HCT116 (cell line): Measurements from ENCODE around the gene TRIM50. TPM values are rescaled to one million over a fixed set of nuclear protein-coding genes. Genes with fewer than 3 reads are reported as not detected.
"Not testable (repeated sequence)": the region's sequence is repeated elsewhere in the genome, so short reads cannot be mapped to it uniquely, and the experiment has no call there.

Source experiments
- ATAC-seq: fragments of 200-7000 bp; cut with Tn5 transposase; 2 replicates; pipeline ENCODE4 v1.9.1; 2020; ENCODE audit warnings: mild to moderate bottlenecking, moderate library complexity
- BruUV-seq: library from RNA; stranded (reverse); fragments of 400-500 nt; replicated peaks from 2 replicates; lab custom pipeline; 2021; lab: Mats Ljungman, UMichigan
- CTCF ChIA-PET: fragments of 300-600 bp; sonication (Branson Sonifier 250); formaldehyde crosslinking; loops from one replicate; lab custom pipeline; 2021; ENCODE audit warnings: antibody characterized with exemption; lab: Charles Lee
- POLR2A ChIA-PET: fragments of 300-600, 350-600 bp; sonication (Branson Sonifier 250); formaldehyde crosslinking; loops from one replicate; lab custom pipeline; 2021; ENCODE audit warnings: antibody characterized with exemption; lab: Charles Lee
- RAD21 ChIA-PET, 2 experiments: fragments of 300-600 bp; sonication (Branson Sonifier 250); formaldehyde crosslinking; loops; one replicate each; lab custom pipeline; 2023; ENCODE audit warnings: low total read pairs in 2 of 2; ENCODE audit not compliant: uncharacterized antibody in 2 of 2, unreplicated experiment in 2 of 2, low non-redundant PET in 1 of 2; lab: Charles Lee
- DNase-seq: peaks from one replicate; pipeline ENCODE4 v3.0.0-alpha.2; 2010; ENCODE audit warnings: low read depth, low spot score
- H2AFZ ChIP-seq: fragments of 200-600 bp; shearing (Covaris generic), sonication (generic); 2 replicates; pipeline ENCODE4 v1.6.1; 2017; ENCODE audit warnings: low read depth, mixed run types, mixed read lengths, antibody characterized with exemption, low read length; ENCODE audit not compliant: poor library complexity, severe bottlenecking
- H3K27ac ChIP-seq: 2 replicates; pipeline ENCODE4 v1.5.1; 2012; ENCODE audit warnings: low read depth, low read length
- H3K27me3 ChIP-seq: fragments of 200-600 bp; sonication (generic); 2 replicates; pipeline ENCODE4 v1.6.1; 2016; ENCODE audit warnings: mixed run types, low read length, mixed read lengths; ENCODE audit not compliant: insufficient read depth
- H3K36me3 ChIP-seq, 2 experiments: fragments of 200-500 bp in 1 of 2; fragments of 200-600 bp in 1 of 2; sonication (Bioruptor generic) in 1 of 2; sonication (generic) in 1 of 2; 2 replicates each; pipeline versions ENCODE4 v1.5.1 to v1.6.1; 2014 to 2016; ENCODE audit warnings: low read length in 2 of 2, inconsistent platforms in 1 of 2, mixed read lengths in 1 of 2, mixed run types in 1 of 2; ENCODE audit not compliant: insufficient read depth in 2 of 2, control insufficient read depth in 1 of 2
- H3K4me1 ChIP-seq, 2 experiments: fragments of 200-600 bp in 1 of 2; sonication (generic) in 1 of 2; 2 replicates each; pipeline versions ENCODE4 v1.5.1 to v1.6.1; 2012 to 2017; ENCODE audit warnings: low read length in 2 of 2, inconsistent platforms in 1 of 2, mild to moderate bottlenecking in 1 of 2, mixed read lengths in 1 of 2, mixed run types in 1 of 2, moderate library complexity in 1 of 2; ENCODE audit not compliant: insufficient read depth in 2 of 2, control insufficient read depth in 1 of 2
- H3K4me2 ChIP-seq: fragments of 200-600 bp; sonication (generic); 2 replicates; pipeline ENCODE4 v1.6.1; 2017; ENCODE audit warnings: mixed run types, low read length, mixed read lengths
- H3K4me3 ChIP-seq, 2 experiments: fragments of 200-600 bp in 1 of 2; sonication (generic) in 1 of 2; replicated peaks in 1 of 2; 2 replicates each; pipeline ENCODE4 v1.5.1; 2011 to 2016; ENCODE audit warnings: low read length in 2 of 2, control low read depth in 1 of 2, low read depth in 1 of 2, mild to moderate bottlenecking in 1 of 2, mixed read lengths in 1 of 2, mixed run types in 1 of 2
- H3K79me2 ChIP-seq: fragments of 200-600 bp; sonication (generic); 2 replicates; pipeline ENCODE4 v1.6.1; 2017; ENCODE audit warnings: mild to moderate bottlenecking, mixed run types, low read length, moderate library complexity, mixed read lengths; ENCODE audit not compliant: insufficient read depth
- H3K9ac ChIP-seq: fragments of 200-600 bp; sonication (generic); 2 replicates; pipeline ENCODE4 v1.6.1; 2016; ENCODE audit warnings: low read length, mixed read lengths
- H3K9me2 ChIP-seq: fragments of 200-600 bp; sonication (generic), shearing (Covaris generic); 2 replicates; pipeline ENCODE4 v1.6.1; 2017; ENCODE audit warnings: mixed run types, mild to moderate bottlenecking, moderate library complexity; ENCODE audit not compliant: insufficient read depth
- H3K9me3 ChIP-seq, 2 experiments: fragments of 200-500 bp in 1 of 2; fragments of 200-600 bp in 1 of 2; sonication (Bioruptor generic) in 1 of 2; sonication (generic) in 1 of 2; 2 replicates each; pipeline ENCODE4 v1.6.1; 2014 to 2017; ENCODE audit warnings: low read length in 2 of 2, mixed read lengths in 2 of 2, inconsistent platforms in 1 of 2, low read depth in 1 of 2, mild to moderate bottlenecking in 1 of 2, mixed run types in 1 of 2, moderate library complexity in 1 of 2; ENCODE audit not compliant: control insufficient read depth in 1 of 2, insufficient read depth in 1 of 2
- H4K20me1 ChIP-seq: fragments of 200-600 bp; sonication (generic), shearing (Covaris generic); 2 replicates; pipeline ENCODE4 v1.6.1; 2017; ENCODE audit warnings: mixed run types, mild to moderate bottlenecking, moderate library complexity; ENCODE audit not compliant: insufficient read depth
- CBX3 ChIP-seq: IDR thresholded peaks from 2 replicates; pipeline ENCODE4 v1.6.1; 2012; ENCODE audit warnings: low read depth
- ELF1 ChIP-seq: IDR thresholded peaks from 2 replicates; pipeline ENCODE4 v1.6.1; 2012; ENCODE audit warnings: low read depth, borderline replicate concordance
- JUND ChIP-seq: IDR thresholded peaks from 2 replicates; pipeline ENCODE4 v1.6.1; 2012
- MAX ChIP-seq: IDR thresholded peaks from 2 replicates; pipeline ENCODE4 v1.6.1; 2012
- POLR2A ChIP-seq: IDR thresholded peaks from 2 replicates; pipeline ENCODE4 v1.7.0; 2011; ENCODE audit warnings: borderline replicate concordance; ENCODE audit not compliant: insufficient read depth, insufficient read length; ENCODE audit errors: extremely low read depth
- POLR2AphosphoS5 ChIP-seq: IDR thresholded peaks from 2 replicates; pipeline ENCODE4 v1.6.1; 2011; ENCODE audit warnings: mild to moderate bottlenecking, low read depth, low read length, moderate library complexity
- SIN3A ChIP-seq: IDR thresholded peaks from 2 replicates; pipeline ENCODE4 v1.6.1; 2012; ENCODE audit warnings: low read depth
- TCF7L2 ChIP-seq: IDR thresholded peaks from 2 replicates; pipeline ENCODE4 v1.7.0; 2011; ENCODE audit warnings: borderline replicate concordance, inconsistent platforms; ENCODE audit not compliant: insufficient read depth, insufficient read length; ENCODE audit errors: extremely low read depth
- YY1 ChIP-seq: IDR thresholded peaks from 2 replicates; pipeline ENCODE4 v1.6.1; 2011; ENCODE audit warnings: low read length, low read depth, moderate library complexity, mild to moderate bottlenecking; ENCODE audit not compliant: insufficient replicate concordance; ENCODE audit errors: extremely low read depth
- ZBTB33 ChIP-seq: IDR thresholded peaks from 2 replicates; pipeline ENCODE4 v1.6.1; 2011; ENCODE audit warnings: mild to moderate bottlenecking, low read length, moderate library complexity; ENCODE audit not compliant: insufficient replicate concordance; ENCODE audit errors: extremely low read depth
- ZFX ChIP-seq: fragments of 450-650 bp; IDR thresholded peaks from 2 replicates; pipeline ENCODE4 v1.6.1; 2017
- intact Hi-C: fragments of 100-400 bp; cut with micrococcal nuclease; formaldehyde crosslinking; loops from 2 replicates; pipeline ENCODE4 v1.10.0; 2022
- total RNA-seq: library from RNA; stranded (reverse); gene quantifications from one replicate; pipeline ENCODE4 v1.2.1, GENCODE V29; 2021; ENCODE audit not compliant: unreplicated experiment

The TRIM50 gene
- total RNA-seq, 1 experiment from 2014 or later: not detected

DNA sequence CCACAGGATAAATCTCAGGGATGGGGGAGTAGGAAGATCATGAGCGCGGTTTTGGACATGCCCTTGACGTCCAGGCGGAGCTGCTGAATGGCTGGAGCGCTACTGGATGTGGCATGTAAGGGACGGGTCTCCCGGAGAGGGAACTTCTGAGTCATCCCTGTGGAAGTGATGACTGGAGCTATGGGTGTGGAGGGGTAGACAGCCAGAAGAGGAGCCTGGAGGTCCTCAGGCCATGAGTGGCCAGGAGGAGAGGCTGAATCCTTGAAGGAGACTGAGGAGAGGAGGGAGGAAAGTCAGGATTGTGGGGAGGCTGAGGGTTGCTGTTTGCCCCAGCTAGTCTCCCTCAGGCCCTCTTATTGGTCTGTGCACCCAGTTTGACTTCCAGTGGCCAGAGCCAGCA lies 16.5 kb downstream of the TRIM50 start:
- peaks cover 22% of the 10 kb centered on the region for H3K79me2 ChIP-seq
- peak; percentile 57 for ATAC-seq
- H4K20me1 ChIP-seq, H3K9ac ChIP-seq, CTCF ChIA-PET, H3K36me3 ChIP-seq, intact Hi-C loops, H3K27ac ChIP-seq, H3K9me3 ChIP-seq, H3K9me2 ChIP-seq, RAD21 ChIA-PET, POLR2A ChIA-PET, H2AFZ ChIP-seq, H3K27me3 ChIP-seq, BruUV-seq, H3K4me3 ChIP-seq: not testable (repeated sequence)
- peak overlapping the region; percentile 48 for H3K4me2 ChIP-seq
- TF ChIP-seq JUND: peak; percentile 51
- peak; percentile 13 for DNase-seq
- H3K4me1 ChIP-seq: peaks cover 9 to 36% of the 10 kb centered on the region in 2 experiments

GRCh38 chr7:73308665-73309214 lies 19.1 kb downstream of the TRIM50 start, which contains the start of gene NSUN5:
NSUN5 (minus strand) TSS chr7:73308826; CDS start chr7:73308790, 36 bp downstream.
- ChIA-PET CTCF (no interaction called here), POLR2A (no interaction called here), RAD21 (interaction anchor here in 1 of 2 experiments (0.7 kb wide), 1 partner anchor 114 kb away, joined by 4 read pairs; no protein-coding TSS in a partner anchor)
- BruUV-seq: no TSS peak
- Histone ChIP-seq H3K9me2 (no peaks in the 10 kb centered on the region), H3K9me3 (no peaks in the 10 kb centered on the region), H3K27me3 (no peaks in the 10 kb centered on the region), H3K4me2 (peak within 1 kb of the TSS; percentile 89), H3K27ac (peak within 1 kb of the TSS; percentile 68), H2AFZ (no peak within 1 kb of the TSS), H3K79me2 (peaks cover 31% of the 10 kb centered on the region), H3K4me3 (peak within 1 kb of the TSS; percentile 68 to 93), H4K20me1 (no peaks in the 10 kb centered on the region), H3K9ac (peak within 1 kb of the TSS; percentile 81), H3K4me1 (peaks cover 9 to 36% of the 10 kb centered on the region in 2 experiments), H3K36me3 (peaks cover 8 to 19% of the 10 kb centered on the region in 2 experiments; a peak in 3 of 4 replicates)
- ATAC-seq (peak; percentile 84), DNase-seq (peak; percentile 68)
- TF ChIP-seq POLR2A (peak; percentile 85), ELF1 (peak; percentile 92; the same call in 1 of the 2 replicates), SIN3A (peak; percentile 66; the same call in 1 of the 2 replicates), ZBTB33 (no peak), MAX (peak; percentile 99), JUND (no peak), YY1 (peak; percentile 63), TCF7L2 (peak; percentile 25), ZFX (no peak), CBX3 (peak; percentile 98), POLR2AphosphoS5 (peak; percentile 91)
- intact Hi-C loops: no loop called here
